KG1 (cell line): ENCODE data around the gene CLEC10A.
"Not testable (repeated sequence)": the region's sequence is repeated elsewhere in the genome, so short reads cannot be mapped to it uniquely, and the experiment has no call there.

Experiments used
- DNase-seq: peaks from one replicate; lab custom pipeline; 2025; lab: John Stamatoyannopoulos, UW

The CLEC10A gene

GRCh38 chr17:7108560-7108925 lies 28.5 kb upstream of the CLEC10A start:
- DNase-seq = no peak

GRCh38 chr17:7107795-7108559 lies 27.9 kb upstream of the CLEC10A start:
- no peak for DNase-seq

- no peak for DNase-seq
These were observed 27.1 kb upstream of the CLEC10A start for GRCh38 chr17:7107012-7107754.

- no peak for DNase-seq
These were observed 22.4 kb upstream of the CLEC10A start for GRCh38 chr17:7102421-7102820.

GRCh38 chr17:7101531-7101930 lies 21.5 kb upstream of the CLEC10A start:
- no peak for DNase-seq

- DNase-seq = not testable (repeated sequence)
These were observed 20.8 kb upstream of the CLEC10A start for GRCh38 chr17:7100641-7101379.

- DNase-seq = no peak
These were observed 18.9 kb upstream of the CLEC10A start for GRCh38 chr17:7098802-7099459.

- no peak for DNase-seq
These were observed 17.9 kb upstream of the CLEC10A start for GRCh38 chr17:7097940-7098339.

GRCh38 chr17:7095625-7096024 lies 15.6 kb upstream of the CLEC10A start:
- DNase-seq = no peak

- no peak for DNase-seq
These were observed 14.6 kb upstream of the CLEC10A start for GRCh38 chr17:7094652-7095019.

- DNase-seq = not testable (repeated sequence)
These were observed 11.4 kb upstream of the CLEC10A start for GRCh38 chr17:7091311-7092005.

GRCh38 chr17:7089570-7089969 lies 9.5 kb upstream of the CLEC10A start:
- not testable (repeated sequence) for DNase-seq

- not testable (repeated sequence) for DNase-seq
These were observed 8.4 kb upstream of the CLEC10A start for GRCh38 chr17:7088442-7088841.

- DNase-seq = no peak
These were observed 4.0 kb upstream of the CLEC10A start for GRCh38 chr17:7084088-7084487.

GRCh38 chr17:7083592-7083991 lies 3.5 kb upstream of the CLEC10A start:
- no peak for DNase-seq

- no peak for DNase-seq
These were observed 1.5 kb upstream of the CLEC10A start for GRCh38 chr17:7081341-7082062.

GRCh38 chr17:7080456-7081041 lies 498 bp upstream of the CLEC10A start:
- DNase-seq = no peak

- no peak for DNase-seq
These were observed 1.3 kb downstream of the CLEC10A start for GRCh38 chr17:7078711-7079110.

GRCh38 chr17:7077911-7078546 lies 2.0 kb downstream of the CLEC10A start:
- no peak for DNase-seq

GRCh38 chr17:7074931-7075330 lies 5.1 kb downstream of the CLEC10A start:
- DNase-seq = no peak
